H7 (cell line): ENCODE data around the gene ABHD17A. TPM values are rescaled to one million over a fixed set of nuclear protein-coding genes. Genes with fewer than 3 reads are reported as not detected.

Source experiments
- DNase-seq: peaks from one replicate; pipeline ENCODE4 v3.0.0; 2012
- H3K27me3 ChIP-seq: 2 replicates; pipeline ENCODE4 v1.6.0; 2011; ENCODE audit warnings: mild to moderate bottlenecking, low read length; ENCODE audit not compliant: control insufficient read depth, insufficient read depth
- H3K36me3 ChIP-seq: replicated peaks from 2 replicates; pipeline ENCODE4 v1.5.1; 2011; ENCODE audit warnings: low read length; ENCODE audit not compliant: control insufficient read depth, insufficient read depth
- H3K4me3 ChIP-seq: 2 replicates; pipeline ENCODE4 v1.5.1; 2011; ENCODE audit warnings: low read depth, mild to moderate bottlenecking, control low read depth, low read length, moderate library complexity; ENCODE audit not compliant: insufficient read depth
- total RNA-seq: library from RNA; depleted of rRNA; stranded (reverse); fragments of >200 nt; shearing (Covaris generic); gene quantifications from 2 replicates; pipeline ENCODE4 v1.2.3, GENCODE V29; 2014

Gene ABHD17A
- total RNA-seq, 1 experiment from 2014 or later, result 134 TPM

GRCh38 chr19:1851654-1852580, 33.4 kb downstream of the ABHD17A start:
- no peaks in the 10 kb centered on the region; the same call in 1 of the 2 replicates for H3K36me3 ChIP-seq
- peak; percentile 72 for DNase-seq
- H3K27me3 ChIP-seq, result no peaks in the 10 kb centered on the region
- H3K4me3 ChIP-seq, result peak overlapping the region; percentile 25; the same call in 1 of the 2 replicates

- DNase-seq, result peak; percentile 68
- H3K27me3 ChIP-seq, result no peaks in the 10 kb centered on the region
- H3K4me3 ChIP-seq, result peak overlapping the region; percentile 25; the same call in 1 of the 2 replicates
- no peaks in the 10 kb centered on the region; the same call in 1 of the 2 replicates for H3K36me3 ChIP-seq
These were observed 34.3 kb downstream of the ABHD17A start for GRCh38 chr19:1850809-1851653.

GRCh38 chr19:1849886-1850398, 35.4 kb downstream of the ABHD17A start:
- no peaks in the 10 kb centered on the region; the same call in 1 of the 2 replicates for H3K36me3 ChIP-seq
- no peak for DNase-seq
- H3K27me3 ChIP-seq, result no peaks in the 10 kb centered on the region
- no peak overlapping the region for H3K4me3 ChIP-seq

GRCh38 chr19:1849132-1849474, 36.2 kb downstream of the ABHD17A start:
- Histone ChIP-seq H3K4me3 (no peak overlapping the region), H3K36me3 (no peaks in the 10 kb centered on the region), H3K27me3 (no peaks in the 10 kb centered on the region)
- no peak for DNase-seq

GRCh38 chr19:1848399-1849131, 36.7 kb downstream of the ABHD17A start, which contains the start of gene REXO1:
TSS of gene REXO1 (minus strand) at chr19:1848483. CDS start at chr19:1848358, 125 bp downstream.
- Histone ChIP-seq H3K27me3 (no peaks in the 10 kb centered on the region), H3K4me3 (peak within 1 kb of the TSS; percentile 86), H3K36me3 (no peaks in the 10 kb centered on the region)
- DNase-seq, result peak; percentile 98

- Histone ChIP-seq H3K36me3 (no peaks in the 10 kb centered on the region), H3K4me3 (peak overlapping the region; percentile 86), H3K27me3 (no peaks in the 10 kb centered on the region)
- peak; percentile 88 for DNase-seq
These were observed 37.5 kb downstream of the ABHD17A start for GRCh38 chr19:1847684-1848398.

GRCh38 chr19:1847348-1847683, 38.0 kb downstream of the ABHD17A start:
- Histone ChIP-seq H3K36me3 (no peaks in the 10 kb centered on the region), H3K27me3 (no peaks in the 10 kb centered on the region), H3K4me3 (peak overlapping the region; percentile 86)
- DNase-seq, result no peak

- H3K4me3 ChIP-seq, result no peak overlapping the region
- DNase-seq, result no peak
- no peaks in the 10 kb centered on the region for H3K27me3 ChIP-seq
- H3K36me3 ChIP-seq, result no peaks in the 10 kb centered on the region
These were observed 38.6 kb downstream of the ABHD17A start for GRCh38 chr19:1846517-1847204.

- H3K27me3 ChIP-seq, result no peaks in the 10 kb centered on the region
- no peak overlapping the region for H3K4me3 ChIP-seq
- no peaks in the 10 kb centered on the region for H3K36me3 ChIP-seq
- no peak for DNase-seq
These were observed 39.7 kb downstream of the ABHD17A start for GRCh38 chr19:1845642-1846041.

- no peak overlapping the region for H3K4me3 ChIP-seq
- H3K36me3 ChIP-seq, result no peaks in the 10 kb centered on the region
- DNase-seq, result no peak
- H3K27me3 ChIP-seq, result no peaks in the 10 kb centered on the region
These were observed 40.2 kb downstream of the ABHD17A start for GRCh38 chr19:1845125-1845515.

- H3K36me3 ChIP-seq, result no peaks in the 10 kb centered on the region
- no peak for DNase-seq
- no peak overlapping the region for H3K4me3 ChIP-seq
- H3K27me3 ChIP-seq, result no peaks in the 10 kb centered on the region
These were observed 40.7 kb downstream of the ABHD17A start for GRCh38 chr19:1844513-1845124.

- DNase-seq, result peak; percentile 85
- Histone ChIP-seq H3K4me3 (no peak overlapping the region), H3K27me3 (no peaks in the 10 kb centered on the region), H3K36me3 (no peaks in the 10 kb centered on the region)
These were observed 41.5 kb downstream of the ABHD17A start for GRCh38 chr19:1843646-1844394.
